PFSK-1 (cell line): ENCODE results near the gene DNAH2.

ENCODE experiments used
- FOXP2 ChIP-seq: optimal IDR thresholded peaks from 2 replicates; pipeline ENCODE3; 2011; ENCODE audit warnings: borderline replicate concordance, control low read depth, inconsistent platforms; ENCODE audit not compliant: insufficient read depth; ENCODE audit errors: extremely low read length, extremely low read depth
- POLR2AphosphoS5 ChIP-seq: IDR thresholded peaks from 2 replicates; pipeline ENCODE4 v1.6.1; 2012; ENCODE audit warnings: low read depth, mild to moderate bottlenecking, control low read depth, low read length, moderate library complexity
- SIN3A ChIP-seq: IDR thresholded peaks from 2 replicates; pipeline ENCODE4 v1.6.1; 2012; ENCODE audit warnings: mild to moderate bottlenecking, low read length, moderate library complexity, borderline replicate concordance; ENCODE audit not compliant: insufficient read depth
- TAF1 ChIP-seq: IDR thresholded peaks from 2 replicates; pipeline ENCODE4 v1.6.1; 2012; ENCODE audit warnings: low read length, control low read depth, borderline replicate concordance; ENCODE audit not compliant: insufficient read depth
- TF ChIP-seq, protein P1 (sequence below), 2 experiments: IDR thresholded peaks; 2 replicates each; pipeline versions ENCODE4 v1.6.1 to v1.8.0; 2011 to 2012; ENCODE audit warnings: low read depth in 2 of 2, low read length in 2 of 2, control low read depth in 1 of 2, inconsistent platforms in 1 of 2, mild to moderate bottlenecking in 1 of 2, moderate library complexity in 1 of 2; ENCODE audit not compliant: insufficient read depth in 1 of 2

The DNAH2 gene

DNA sequence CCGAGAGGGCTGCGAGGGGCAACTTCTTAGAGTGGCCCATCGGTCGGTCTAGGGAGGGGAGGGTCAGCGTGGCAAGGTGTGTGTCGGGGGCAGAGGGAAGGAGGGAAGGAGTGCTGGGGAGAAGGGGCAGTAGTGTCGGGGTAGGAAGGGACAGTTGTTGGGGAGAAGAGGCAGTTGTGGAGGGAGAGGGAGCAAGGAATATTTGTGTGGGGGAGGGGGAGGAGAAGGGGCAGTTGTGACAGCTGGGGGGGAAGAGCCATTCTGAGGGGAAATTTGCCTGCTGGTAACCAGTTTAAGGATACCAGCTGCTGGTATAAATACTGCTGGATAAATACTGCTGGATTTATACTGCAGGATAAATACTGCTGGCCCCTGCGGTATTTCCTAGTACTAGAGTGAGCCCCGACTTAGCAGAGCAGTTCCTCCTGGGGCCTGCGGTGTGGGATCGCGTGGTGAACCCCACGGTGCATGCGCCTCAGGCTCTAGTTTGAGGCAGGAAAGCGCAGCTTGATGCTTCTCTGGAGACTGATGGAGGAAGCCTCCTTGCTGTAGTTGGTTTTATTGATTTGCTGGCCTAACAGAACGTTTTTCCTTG lies 309 bp downstream of the DNAH2 start:
- no peak for TF ChIP-seq FOXP2
- TF ChIP-seq SIN3A, result no peak
- TF ChIP-seq TAF1, result no peak
- no peak for TF ChIP-seq POLR2AphosphoS5
- TF ChIP-seq, protein P1, sequence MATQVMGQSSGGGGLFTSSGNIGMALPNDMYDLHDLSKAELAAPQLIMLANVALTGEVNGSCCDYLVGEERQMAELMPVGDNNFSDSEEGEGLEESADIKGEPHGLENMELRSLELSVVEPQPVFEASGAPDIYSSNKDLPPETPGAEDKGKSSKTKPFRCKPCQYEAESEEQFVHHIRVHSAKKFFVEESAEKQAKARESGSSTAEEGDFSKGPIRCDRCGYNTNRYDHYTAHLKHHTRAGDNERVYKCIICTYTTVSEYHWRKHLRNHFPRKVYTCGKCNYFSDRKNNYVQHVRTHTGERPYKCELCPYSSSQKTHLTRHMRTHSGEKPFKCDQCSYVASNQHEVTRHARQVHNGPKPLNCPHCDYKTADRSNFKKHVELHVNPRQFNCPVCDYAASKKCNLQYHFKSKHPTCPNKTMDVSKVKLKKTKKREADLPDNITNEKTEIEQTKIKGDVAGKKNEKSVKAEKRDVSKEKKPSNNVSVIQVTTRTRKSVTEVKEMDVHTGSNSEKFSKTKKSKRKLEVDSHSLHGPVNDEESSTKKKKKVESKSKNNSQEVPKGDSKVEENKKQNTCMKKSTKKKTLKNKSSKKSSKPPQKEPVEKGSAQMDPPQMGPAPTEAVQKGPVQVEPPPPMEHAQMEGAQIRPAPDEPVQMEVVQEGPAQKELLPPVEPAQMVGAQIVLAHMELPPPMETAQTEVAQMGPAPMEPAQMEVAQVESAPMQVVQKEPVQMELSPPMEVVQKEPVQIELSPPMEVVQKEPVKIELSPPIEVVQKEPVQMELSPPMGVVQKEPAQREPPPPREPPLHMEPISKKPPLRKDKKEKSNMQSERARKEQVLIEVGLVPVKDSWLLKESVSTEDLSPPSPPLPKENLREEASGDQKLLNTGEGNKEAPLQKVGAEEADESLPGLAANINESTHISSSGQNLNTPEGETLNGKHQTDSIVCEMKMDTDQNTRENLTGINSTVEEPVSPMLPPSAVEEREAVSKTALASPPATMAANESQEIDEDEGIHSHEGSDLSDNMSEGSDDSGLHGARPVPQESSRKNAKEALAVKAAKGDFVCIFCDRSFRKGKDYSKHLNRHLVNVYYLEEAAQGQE (IDR thresholded peaks at IDR 0.05; ENCODE audit: insufficient read depth in 1 of 2, low read depth in 2 of 2, low read length in 2 of 2), result no peak

DNA sequence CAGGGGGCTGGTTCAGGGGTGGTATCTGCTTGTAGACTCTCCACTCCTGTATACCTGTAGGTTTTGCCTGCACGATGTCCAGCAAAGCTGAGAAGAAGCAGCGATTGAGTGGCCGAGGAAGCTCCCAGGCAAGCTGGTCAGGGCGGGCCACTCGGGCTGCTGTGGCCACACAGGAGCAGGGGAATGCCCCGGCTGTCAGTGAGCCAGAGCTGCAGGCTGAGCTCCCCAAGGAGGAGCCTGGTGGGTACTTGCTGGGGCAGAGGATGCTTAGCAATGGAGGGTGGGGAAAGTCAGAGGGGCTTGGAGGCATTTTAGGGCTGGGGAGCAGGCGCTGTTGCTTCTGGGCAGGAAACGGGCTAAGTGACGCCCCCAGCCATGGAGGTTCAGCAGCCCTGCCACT lies 2.1 kb downstream of the DNAH2 start:
- no peak for TF ChIP-seq TAF1
- no peak for TF ChIP-seq FOXP2
- TF ChIP-seq, protein P1 (IDR thresholded peaks at IDR 0.05; ENCODE audit: insufficient read depth in 1 of 2, low read depth in 2 of 2, low read length in 2 of 2), result no peak
- no peak for TF ChIP-seq POLR2AphosphoS5
- TF ChIP-seq SIN3A, result no peak

DNA sequence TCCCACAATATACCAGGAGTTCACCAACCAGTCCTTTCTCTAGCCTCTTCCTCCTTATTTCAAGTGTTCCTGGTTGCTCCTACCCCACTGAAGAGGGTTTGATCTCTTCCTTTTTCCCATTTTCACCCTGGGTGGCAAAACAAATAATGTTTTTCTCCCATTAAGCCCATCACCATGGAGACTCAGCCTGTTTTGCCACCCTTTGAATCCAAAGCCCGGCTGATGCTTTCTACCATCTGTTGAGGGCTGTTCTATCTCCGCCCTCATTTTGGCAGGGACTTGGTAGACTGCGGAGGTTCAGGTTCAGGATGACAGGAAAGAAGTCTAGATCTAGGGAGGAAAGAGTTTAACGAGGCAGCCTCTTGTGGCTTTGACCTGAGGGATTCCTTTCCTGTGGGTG lies 2.6 kb downstream of the DNAH2 start:
- TF ChIP-seq POLR2AphosphoS5 (no peak), SIN3A (no peak), FOXP2 (no peak), TAF1 (no peak)
- TF ChIP-seq, protein P1 (IDR thresholded peaks at IDR 0.05; ENCODE audit: insufficient read depth in 1 of 2, low read depth in 2 of 2, low read length in 2 of 2), result no peak

DNA sequence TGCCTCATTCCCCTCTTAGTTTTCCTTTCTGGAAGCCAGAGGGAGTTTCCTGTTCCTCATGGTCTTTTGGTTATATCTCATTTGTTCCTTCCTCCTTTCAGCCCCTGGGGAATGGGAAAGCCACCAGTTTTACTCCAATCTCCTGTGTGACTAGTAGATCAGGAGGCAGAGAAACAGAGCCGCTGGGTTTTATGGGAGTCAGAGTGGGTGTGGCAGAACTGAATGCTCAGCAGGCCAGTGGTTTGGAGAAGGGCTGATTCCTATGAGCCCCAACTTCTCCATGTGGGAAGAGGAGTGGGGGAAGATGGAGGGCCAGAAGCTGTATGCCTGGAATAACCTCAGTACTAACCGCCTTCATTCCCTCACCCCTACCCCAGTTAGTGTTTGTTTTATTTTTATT lies 4.1 kb downstream of the DNAH2 start:
- TF ChIP-seq, protein P1 (IDR thresholded peaks at IDR 0.05; ENCODE audit: insufficient read depth in 1 of 2, low read depth in 2 of 2, low read length in 2 of 2), result no peak
- no peak for TF ChIP-seq TAF1
- TF ChIP-seq POLR2AphosphoS5, result no peak
- TF ChIP-seq SIN3A, result no peak
- TF ChIP-seq FOXP2, result no peak

DNA sequence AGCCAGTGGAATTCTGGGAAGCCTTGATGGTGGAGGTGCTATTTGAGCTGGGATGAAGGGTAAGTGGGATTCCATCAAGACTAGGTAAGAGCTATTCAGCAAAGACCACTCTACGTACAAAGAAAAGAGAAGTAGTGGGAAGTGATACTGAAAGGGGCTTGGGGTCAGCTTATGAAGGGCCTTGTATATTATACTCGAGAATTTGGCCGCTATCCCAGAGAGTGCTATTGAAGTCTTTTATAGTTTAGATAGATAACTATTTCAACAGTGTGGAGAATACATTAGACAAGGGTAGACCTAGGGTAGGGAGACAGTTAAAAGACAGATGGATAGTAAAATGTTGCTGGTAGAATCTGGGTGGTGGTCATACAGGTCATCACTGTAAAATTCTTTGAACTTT lies 10.3 kb downstream of the DNAH2 start:
- no peak for TF ChIP-seq FOXP2
- TF ChIP-seq, protein P1 (IDR thresholded peaks at IDR 0.05; ENCODE audit: insufficient read depth in 1 of 2, low read depth in 2 of 2, low read length in 2 of 2), result no peak
- TF ChIP-seq TAF1, result no peak
